Measurements from ENCODE around the gene PAEP. TPM values are rescaled to one million over a fixed set of nuclear protein-coding genes. Genes with fewer than 3 reads are reported as not detected.

Gene PAEP
- total and polyA plus RNA-seq, 8 donors: not detected

- DNase-seq (no peak), FAIRE-seq (no peak), ATAC-seq (no peak)
- Histone ChIP-seq H3K4me1 (no peaks in the 10 kb centered on the region), H3K36me3 (no peaks in the 10 kb centered on the region), H3K4me3 (no peak overlapping the region), H3K9me3 (no peaks in the 10 kb centered on the region), H3K27me3 (no peaks in the 10 kb centered on the region), H3K27ac (no peak overlapping the region)
- 55 to 63% methylated on average over 14 of the region's 14 CpGs for WGBS, 2 donors
- intact Hi-C loops (cut with DNase I): no loop called here
- TF ChIP-seq, protein P1, sequence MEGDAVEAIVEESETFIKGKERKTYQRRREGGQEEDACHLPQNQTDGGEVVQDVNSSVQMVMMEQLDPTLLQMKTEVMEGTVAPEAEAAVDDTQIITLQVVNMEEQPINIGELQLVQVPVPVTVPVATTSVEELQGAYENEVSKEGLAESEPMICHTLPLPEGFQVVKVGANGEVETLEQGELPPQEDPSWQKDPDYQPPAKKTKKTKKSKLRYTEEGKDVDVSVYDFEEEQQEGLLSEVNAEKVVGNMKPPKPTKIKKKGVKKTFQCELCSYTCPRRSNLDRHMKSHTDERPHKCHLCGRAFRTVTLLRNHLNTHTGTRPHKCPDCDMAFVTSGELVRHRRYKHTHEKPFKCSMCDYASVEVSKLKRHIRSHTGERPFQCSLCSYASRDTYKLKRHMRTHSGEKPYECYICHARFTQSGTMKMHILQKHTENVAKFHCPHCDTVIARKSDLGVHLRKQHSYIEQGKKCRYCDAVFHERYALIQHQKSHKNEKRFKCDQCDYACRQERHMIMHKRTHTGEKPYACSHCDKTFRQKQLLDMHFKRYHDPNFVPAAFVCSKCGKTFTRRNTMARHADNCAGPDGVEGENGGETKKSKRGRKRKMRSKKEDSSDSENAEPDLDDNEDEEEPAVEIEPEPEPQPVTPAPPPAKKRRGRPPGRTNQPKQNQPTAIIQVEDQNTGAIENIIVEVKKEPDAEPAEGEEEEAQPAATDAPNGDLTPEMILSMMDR (IDR thresholded peaks at IDR 0.05): no peak
These were observed 12.8 kb downstream of the PAEP start for GRCh38 chr9:135574331-135574730.

- H3K36me3 ChIP-seq: no peaks in the 10 kb centered on the region
- intact Hi-C loops (cut with DNase I): no loop called here
- no peaks in the 10 kb centered on the region for H3K4me1 ChIP-seq
- WGBS, 2 donors: 66 to 78% methylated on average over 15 of the region's 15 CpGs
- no peaks in the 10 kb centered on the region for H3K9me3 ChIP-seq
- DNase-seq (no peak), ATAC-seq (no peak), FAIRE-seq (no peak)
- H3K4me3 ChIP-seq: no peak overlapping the region
- no peak overlapping the region for H3K27ac ChIP-seq
- TF ChIP-seq, protein P1 (IDR thresholded peaks at IDR 0.05): no peak
- no peaks in the 10 kb centered on the region for H3K27me3 ChIP-seq
These were observed 13.4 kb downstream of the PAEP start for GRCh38 chr9:135574943-135575342.

- TF ChIP-seq, protein P1 (IDR thresholded peaks at IDR 0.05): no peak
- FAIRE-seq (no peak), DNase-seq (no peak), ATAC-seq (no peak)
- H3K36me3 ChIP-seq: no peaks in the 10 kb centered on the region
- H3K27me3 ChIP-seq: no peaks in the 10 kb centered on the region
- H3K27ac ChIP-seq: no peak overlapping the region
- no peaks in the 10 kb centered on the region for H3K9me3 ChIP-seq
- intact Hi-C loops (cut with DNase I): no loop called here
- no peak overlapping the region for H3K4me3 ChIP-seq
- no peaks in the 10 kb centered on the region for H3K4me1 ChIP-seq
- WGBS, 2 donors: 48 to 55% methylated on average over 22 of the region's 22 CpGs
These were observed 14.6 kb downstream of the PAEP start for GRCh38 chr9:135575995-135576631.

GRCh38 chr9:135577256-135577655, 15.7 kb downstream of the PAEP start:
- Histone ChIP-seq H3K36me3 (no peaks in the 10 kb centered on the region), H3K4me3 (no peak overlapping the region), H3K9me3 (no peaks in the 10 kb centered on the region), H3K27ac (no peak overlapping the region), H3K4me1 (no peaks in the 10 kb centered on the region), H3K27me3 (no peaks in the 10 kb centered on the region)
- DNase-seq: no peak
- TF ChIP-seq, protein P1 (IDR thresholded peaks at IDR 0.05): no peak
- no peak for FAIRE-seq
- no peak for ATAC-seq
- 68 to 71% methylated on average over 10 of the region's 10 CpGs for WGBS, 2 donors
- intact Hi-C loops (cut with DNase I): no loop called here

- intact Hi-C loops (cut with DNase I): no loop called here
- Histone ChIP-seq H3K27ac (no peak overlapping the region), H3K36me3 (no peaks in the 10 kb centered on the region), H3K27me3 (no peaks in the 10 kb centered on the region), H3K4me1 (no peaks in the 10 kb centered on the region), H3K4me3 (no peak overlapping the region), H3K9me3 (no peaks in the 10 kb centered on the region)
- WGBS, 2 donors: 19 to 34% methylated on average over 2 of the region's 2 CpGs
- ATAC-seq (no peak), DNase-seq (no peak), FAIRE-seq (no peak)
- TF ChIP-seq, protein P1 (IDR thresholded peaks at IDR 0.05): no peak
These were observed 17.8 kb downstream of the PAEP start for GRCh38 chr9:135579356-135579755.
